ENCODE data around the gene MACROD1.

MACROD1 gene

GRCh38 chr11:63951779-63952536 lies 214.0 kb downstream of the MACROD1 start:
- no peak for DNase-seq (ENCODE audit: low spot score)
